ENCODE data around the gene CHST3. TPM values are rescaled to one million over a fixed set of nuclear protein-coding genes. Genes with fewer than 3 reads are reported as not detected.

CHST3 gene
- total and polyA plus RNA-seq, 9 of the 15 experiments (the other 6 are each of a cell fraction or from before 2014, with no cell fraction given): 0.01 to 1.3 (median 0.15) TPM

GRCh38 chr10:72044417-72045041 is 80.3 kb downstream of the CHST3 start:
- H3K4me2 ChIP-seq (ENCODE audit: insufficient read depth, low read length): no peak overlapping the region
- H3K36me3 ChIP-seq (ENCODE audit: control insufficient read depth, insufficient read depth, low read length): no peaks in the 10 kb centered on the region
- H3K27ac ChIP-seq (ENCODE audit: extremely low read depth, low read depth, low read length): no peak overlapping the region
- H3K9me1 ChIP-seq (ENCODE audit: control insufficient read depth, insufficient read depth, low read length): no peaks in the 10 kb centered on the region
- peak overlapping the region in 1 of 2 experiments; percentile 72; a peak in 2 of 4 replicates for H3K9ac ChIP-seq (ENCODE audit: insufficient read depth in 1 of 2, low read depth in 2 of 2, low read length in 2 of 2)
- no peaks in the 10 kb centered on the region for H3K79me2 ChIP-seq (ENCODE audit: control insufficient read depth, insufficient read depth, low read length)
- no peak for ATAC-seq
- 32% methylated on average over 17 of the region's 17 CpGs for WGBS (ENCODE audit: insufficient coverage, low coverage, missing lambda C conversion rate)
- POLR2A ChIA-PET: interaction anchor here (0.6 to 1.0 kb wide), 4 partner anchors 9 to 284 kb away, joined by 3 to 4 read pairs (median 3); no protein-coding TSS in a partner anchor
- peaks cover 4 to 7% of the 10 kb centered on the region in 2 experiments; a peak in 3 of 5 replicates for H3K4me1 ChIP-seq (replicated peaks in 1 of 2; ENCODE audit: control insufficient read depth in 2 of 2, insufficient read depth in 2 of 2, low read length in 2 of 2)
- no peak for DNase-seq (ENCODE audit: extremely low read depth in 1 of 4, low spot score in 3 of 4)
- BruUV-seq (replicated peaks): no TSS peak
- peaks cover 3% of the 10 kb centered on the region; the same call in 1 of the 2 replicates for H3K9me3 ChIP-seq (replicated peaks; ENCODE audit: control insufficient read depth, insufficient read depth, low read depth, low read length)
- H3K27me3 ChIP-seq (ENCODE audit: control insufficient read depth in 2 of 2, insufficient read depth in 2 of 2, low read length in 2 of 2): peaks cover 0 to 12% of the 10 kb centered on the region in 2 experiments; a peak in 2 of 5 replicates
- H4K20me1 ChIP-seq (replicated peaks; ENCODE audit: control insufficient read depth, insufficient read depth, low read length): no peaks in the 10 kb centered on the region
- intact Hi-C loops (cut with micrococcal nuclease) (loop anchor here (5.0 to 10.0 kb wide), 2 partner anchors 67 to 730 kb away; partner anchors contain the start of gene SLC29A3), in situ Hi-C loops (cut with MboI) (loop anchor here (5.0 to 10.0 kb wide), 2 partner anchors 147 to 730 kb away; partner anchors contain the start of gene SLC29A3)
- CTCF ChIA-PET (ENCODE audit: low intra/inter-chr PET ratio): interaction anchor here (0.7 to 6.7 kb wide), 2 partner anchors 10 to 147 kb away, joined by 5 to 159 read pairs; no protein-coding TSS in a partner anchor
- no peak overlapping the region for H2AFZ ChIP-seq (ENCODE audit: low read depth, low read length)
- H3K4me3 ChIP-seq: no peak overlapping the region
- TF ChIP-seq PHF8 (IDR thresholded peaks at IDR 0.05; ENCODE audit: borderline replicate concordance, low read length) (no peak), CREB5 (CRISPR knock-in tag; IDR thresholded peaks at IDR 0.05) (no peak), ZBTB8A (IDR thresholded peaks at IDR 0.05; ENCODE audit: partially characterized antibody) (no peak), FUS (optimal IDR thresholded peaks at IDR 0.05; ENCODE audit: low read depth, low read length) (no peak), XRCC5 (IDR thresholded peaks at IDR 0.05; ENCODE audit: low read depth, low read length) (no peak), ZFPM2 (CRISPR knock-in tag; IDR thresholded peaks at IDR 0.05) (no peak), HDAC6 (IDR thresholded peaks at IDR 0.05; ENCODE audit: low read depth, low read length) (no peak), HLTF (IDR thresholded peaks at IDR 0.05) (no peak)
- TF ChIP-seq, protein P1, sequence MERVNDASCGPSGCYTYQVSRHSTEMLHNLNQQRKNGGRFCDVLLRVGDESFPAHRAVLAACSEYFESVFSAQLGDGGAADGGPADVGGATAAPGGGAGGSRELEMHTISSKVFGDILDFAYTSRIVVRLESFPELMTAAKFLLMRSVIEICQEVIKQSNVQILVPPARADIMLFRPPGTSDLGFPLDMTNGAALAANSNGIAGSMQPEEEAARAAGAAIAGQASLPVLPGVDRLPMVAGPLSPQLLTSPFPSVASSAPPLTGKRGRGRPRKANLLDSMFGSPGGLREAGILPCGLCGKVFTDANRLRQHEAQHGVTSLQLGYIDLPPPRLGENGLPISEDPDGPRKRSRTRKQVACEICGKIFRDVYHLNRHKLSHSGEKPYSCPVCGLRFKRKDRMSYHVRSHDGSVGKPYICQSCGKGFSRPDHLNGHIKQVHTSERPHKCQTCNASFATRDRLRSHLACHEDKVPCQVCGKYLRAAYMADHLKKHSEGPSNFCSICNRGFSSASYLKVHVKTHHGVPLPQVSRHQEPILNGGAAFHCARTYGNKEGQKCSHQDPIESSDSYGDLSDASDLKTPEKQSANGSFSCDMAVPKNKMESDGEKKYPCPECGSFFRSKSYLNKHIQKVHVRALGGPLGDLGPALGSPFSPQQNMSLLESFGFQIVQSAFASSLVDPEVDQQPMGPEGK (CRISPR knock-in tag; IDR thresholded peaks at IDR 0.05; ENCODE audit: borderline replicate concordance): no peak
- no peak for FAIRE-seq

Measured in K562 (cell line).